ENCODE data around the gene LYPD4.

DNA sequence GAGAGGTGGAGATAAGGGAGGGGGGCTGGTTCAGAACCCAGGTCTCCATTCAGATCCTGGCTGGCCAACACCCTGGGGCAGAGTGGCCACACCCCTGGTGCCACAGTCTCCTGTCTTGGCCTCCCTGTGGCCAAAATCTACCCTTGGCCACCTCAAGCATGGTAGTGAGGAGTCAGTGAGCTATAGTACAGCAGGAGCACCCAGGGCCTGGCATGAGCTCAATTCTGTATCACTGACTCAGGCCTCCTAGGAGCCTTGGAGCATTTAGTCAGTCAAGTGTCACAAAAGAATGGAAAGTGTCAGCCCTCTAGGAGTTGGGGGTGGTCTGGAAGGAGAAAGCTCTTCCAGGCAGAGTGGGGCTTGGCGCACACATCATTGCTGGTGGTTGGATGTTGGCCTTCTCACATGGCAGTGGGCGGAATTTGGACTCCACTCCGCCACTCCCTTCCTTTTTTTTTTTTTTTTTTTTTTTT is 26.0 kb upstream of the LYPD4 start:
- TF ChIP-seq, protein P1, sequence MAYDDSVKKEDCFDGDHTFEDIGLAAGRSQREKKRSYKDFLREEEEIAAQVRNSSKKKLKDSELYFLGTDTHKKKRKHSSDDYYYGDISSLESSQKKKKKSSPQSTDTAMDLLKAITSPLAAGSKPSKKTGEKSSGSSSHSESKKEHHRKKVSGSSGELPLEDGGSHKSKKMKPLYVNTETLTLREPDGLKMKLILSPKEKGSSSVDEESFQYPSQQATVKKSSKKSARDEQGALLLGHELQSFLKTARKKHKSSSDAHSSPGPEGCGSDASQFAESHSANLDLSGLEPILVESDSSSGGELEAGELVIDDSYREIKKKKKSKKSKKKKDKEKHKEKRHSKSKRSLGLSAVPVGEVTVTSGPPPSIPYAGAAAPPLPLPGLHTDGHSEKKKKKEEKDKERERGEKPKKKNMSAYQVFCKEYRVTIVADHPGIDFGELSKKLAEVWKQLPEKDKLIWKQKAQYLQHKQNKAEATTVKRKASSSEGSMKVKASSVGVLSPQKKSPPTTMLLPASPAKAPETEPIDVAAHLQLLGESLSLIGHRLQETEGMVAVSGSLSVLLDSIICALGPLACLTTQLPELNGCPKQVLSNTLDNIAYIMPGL (CRISPR knock-in tag; IDR thresholded peaks at IDR 0.05; ENCODE audit: borderline replicate concordance), result no peak
- TF ChIP-seq SREBF2 (IDR thresholded peaks at IDR 0.05), result no peak
- TF ChIP-seq MAFK (IDR thresholded peaks at IDR 0.05; ENCODE audit: partially characterized antibody), result no peak
- no peak for TF ChIP-seq GATA3 (IDR thresholded peaks at IDR 0.05; ENCODE audit: borderline replicate concordance)
- TF ChIP-seq, protein P2, sequence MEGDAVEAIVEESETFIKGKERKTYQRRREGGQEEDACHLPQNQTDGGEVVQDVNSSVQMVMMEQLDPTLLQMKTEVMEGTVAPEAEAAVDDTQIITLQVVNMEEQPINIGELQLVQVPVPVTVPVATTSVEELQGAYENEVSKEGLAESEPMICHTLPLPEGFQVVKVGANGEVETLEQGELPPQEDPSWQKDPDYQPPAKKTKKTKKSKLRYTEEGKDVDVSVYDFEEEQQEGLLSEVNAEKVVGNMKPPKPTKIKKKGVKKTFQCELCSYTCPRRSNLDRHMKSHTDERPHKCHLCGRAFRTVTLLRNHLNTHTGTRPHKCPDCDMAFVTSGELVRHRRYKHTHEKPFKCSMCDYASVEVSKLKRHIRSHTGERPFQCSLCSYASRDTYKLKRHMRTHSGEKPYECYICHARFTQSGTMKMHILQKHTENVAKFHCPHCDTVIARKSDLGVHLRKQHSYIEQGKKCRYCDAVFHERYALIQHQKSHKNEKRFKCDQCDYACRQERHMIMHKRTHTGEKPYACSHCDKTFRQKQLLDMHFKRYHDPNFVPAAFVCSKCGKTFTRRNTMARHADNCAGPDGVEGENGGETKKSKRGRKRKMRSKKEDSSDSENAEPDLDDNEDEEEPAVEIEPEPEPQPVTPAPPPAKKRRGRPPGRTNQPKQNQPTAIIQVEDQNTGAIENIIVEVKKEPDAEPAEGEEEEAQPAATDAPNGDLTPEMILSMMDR (IDR thresholded peaks at IDR 0.05), result no peak
